ENCODE measurements around the gene UGGT2. TPM values are rescaled to one million over a fixed set of nuclear protein-coding genes. Genes with fewer than 3 reads are reported as not detected.

Gene UGGT2
- total and polyA plus RNA-seq, 9 of the 15 experiments (the other 6 are each of a cell fraction or from before 2014, with no cell fraction given), result 3.5 to 24.5 (median 18.3) TPM

DNA sequence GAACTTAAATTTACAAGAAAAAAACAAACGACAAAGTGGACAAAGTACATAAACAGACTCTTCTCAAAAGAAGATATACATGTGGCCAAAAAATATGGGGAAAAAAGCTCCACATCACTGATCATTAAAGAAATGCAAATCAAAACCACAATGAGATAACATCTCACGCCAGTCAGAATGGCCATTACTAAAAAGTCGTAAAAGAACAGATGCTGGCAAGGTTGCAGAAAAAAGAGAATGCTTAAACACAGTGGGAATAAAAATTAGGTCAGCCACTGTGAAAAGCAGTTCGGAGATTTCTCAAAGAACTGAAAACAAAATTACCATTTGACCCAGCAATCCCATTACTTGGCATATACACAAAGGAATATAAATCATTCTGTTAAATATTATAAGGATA lies 132.7 kb downstream of the UGGT2 start:
- intact Hi-C loops (cut with micrococcal nuclease) (no loop called here), in situ Hi-C loops (cut with MboI) (no loop called here)
- Histone ChIP-seq H3K9me3 (replicated peaks; ENCODE audit: control insufficient read depth, insufficient read depth, low read depth, low read length) (no peaks in the 10 kb centered on the region), H3K4me1 (replicated peaks in 1 of 2; ENCODE audit: control insufficient read depth in 2 of 2, insufficient read depth in 2 of 2, low read length in 2 of 2) (no peaks in the 10 kb centered on the region), H3K4me3 (no peak overlapping the region), H3K27ac (ENCODE audit: extremely low read depth, low read depth, low read length) (no peak overlapping the region), H3K4me2 (ENCODE audit: insufficient read depth, low read length) (no peak overlapping the region), H3K9me1 (ENCODE audit: control insufficient read depth, insufficient read depth, low read length) (no peaks in the 10 kb centered on the region), H4K20me1 (replicated peaks; ENCODE audit: control insufficient read depth, insufficient read depth, low read length) (no peaks in the 10 kb centered on the region), H3K79me2 (ENCODE audit: control insufficient read depth, insufficient read depth, low read length) (no peaks in the 10 kb centered on the region), H3K27me3 (ENCODE audit: control insufficient read depth in 2 of 2, insufficient read depth in 2 of 2, low read length in 2 of 2) (no peaks in the 10 kb centered on the region), H3K9ac (ENCODE audit: insufficient read depth in 1 of 2, low read depth in 2 of 2, low read length in 2 of 2) (no peak overlapping the region), H3K36me3 (ENCODE audit: control insufficient read depth, insufficient read depth, low read length) (peaks cover 7% of the 10 kb centered on the region; the same call in 2 of the 3 replicates), H2AFZ (ENCODE audit: low read depth, low read length) (no peak overlapping the region)
- no peak for DNase-seq (ENCODE audit: extremely low read depth in 1 of 4, low spot score in 3 of 4)
- no peak for FAIRE-seq
- BruUV-seq (replicated peaks), result no TSS peak
- ChIA-PET CTCF (ENCODE audit: low intra/inter-chr PET ratio) (no interaction called here), POLR2A (no interaction called here)
- ATAC-seq, result no peak
- WGBS (ENCODE audit: insufficient coverage, low coverage, missing lambda C conversion rate), result 84% methylated on average over 4 of the region's 4 CpGs
- TF ChIP-seq, protein P1, sequence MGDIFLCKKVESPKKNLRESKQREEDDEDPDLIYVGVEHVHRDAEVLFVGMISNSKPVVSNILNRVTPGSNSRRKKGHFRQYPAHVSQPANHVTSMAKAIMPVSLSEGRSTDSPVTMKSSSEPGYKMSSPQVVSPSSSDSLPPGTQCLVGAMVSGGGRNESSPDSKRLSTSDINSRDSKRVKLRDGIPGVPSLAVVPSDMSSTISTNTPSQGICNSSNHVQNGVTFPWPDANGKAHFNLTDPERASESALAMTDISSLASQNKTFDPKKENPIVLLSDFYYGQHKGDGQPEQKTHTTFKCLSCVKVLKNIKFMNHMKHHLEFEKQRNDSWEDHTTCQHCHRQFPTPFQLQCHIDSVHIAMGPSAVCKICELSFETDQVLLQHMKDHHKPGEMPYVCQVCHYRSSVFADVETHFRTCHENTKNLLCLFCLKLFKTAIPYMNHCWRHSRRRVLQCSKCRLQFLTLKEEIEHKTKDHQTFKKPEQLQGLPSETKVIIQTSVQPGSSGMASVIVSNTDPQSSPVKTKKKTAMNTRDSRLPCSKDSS (IDR thresholded peaks at IDR 0.05; ENCODE audit: low read depth, partially characterized antibody), result no peak
- TF ChIP-seq ZNF561 (CRISPR knock-in tag; conservative IDR thresholded peaks at IDR 0.05) (no peak), SREBF2 (CRISPR knock-in tag; IDR thresholded peaks at IDR 0.05) (no peak), ZNF134 (CRISPR knock-in tag; conservative IDR thresholded peaks at IDR 0.05) (no peak), ZNF282 (CRISPR knock-in tag; IDR thresholded peaks at IDR 0.05) (no peak), ZNF121 (CRISPR knock-in tag; conservative IDR thresholded peaks at IDR 0.05) (no peak)
- TF ChIP-seq, protein P2, sequence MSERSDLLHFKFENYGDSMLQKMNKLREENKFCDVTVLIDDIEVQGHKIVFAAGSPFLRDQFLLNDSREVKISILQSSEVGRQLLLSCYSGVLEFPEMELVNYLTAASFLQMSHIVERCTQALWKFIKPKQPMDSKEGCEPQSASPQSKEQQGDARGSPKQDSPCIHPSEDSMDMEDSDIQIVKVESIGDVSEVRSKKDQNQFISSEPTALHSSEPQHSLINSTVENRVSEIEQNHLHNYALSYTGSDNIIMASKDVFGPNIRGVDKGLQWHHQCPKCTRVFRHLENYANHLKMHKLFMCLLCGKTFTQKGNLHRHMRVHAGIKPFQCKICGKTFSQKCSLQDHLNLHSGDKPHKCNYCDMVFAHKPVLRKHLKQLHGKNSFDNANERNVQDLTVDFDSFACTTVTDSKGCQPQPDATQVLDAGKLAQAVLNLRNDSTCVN (CRISPR knock-in tag; IDR thresholded peaks at IDR 0.05), result no peak
- TF ChIP-seq, protein P3, sequence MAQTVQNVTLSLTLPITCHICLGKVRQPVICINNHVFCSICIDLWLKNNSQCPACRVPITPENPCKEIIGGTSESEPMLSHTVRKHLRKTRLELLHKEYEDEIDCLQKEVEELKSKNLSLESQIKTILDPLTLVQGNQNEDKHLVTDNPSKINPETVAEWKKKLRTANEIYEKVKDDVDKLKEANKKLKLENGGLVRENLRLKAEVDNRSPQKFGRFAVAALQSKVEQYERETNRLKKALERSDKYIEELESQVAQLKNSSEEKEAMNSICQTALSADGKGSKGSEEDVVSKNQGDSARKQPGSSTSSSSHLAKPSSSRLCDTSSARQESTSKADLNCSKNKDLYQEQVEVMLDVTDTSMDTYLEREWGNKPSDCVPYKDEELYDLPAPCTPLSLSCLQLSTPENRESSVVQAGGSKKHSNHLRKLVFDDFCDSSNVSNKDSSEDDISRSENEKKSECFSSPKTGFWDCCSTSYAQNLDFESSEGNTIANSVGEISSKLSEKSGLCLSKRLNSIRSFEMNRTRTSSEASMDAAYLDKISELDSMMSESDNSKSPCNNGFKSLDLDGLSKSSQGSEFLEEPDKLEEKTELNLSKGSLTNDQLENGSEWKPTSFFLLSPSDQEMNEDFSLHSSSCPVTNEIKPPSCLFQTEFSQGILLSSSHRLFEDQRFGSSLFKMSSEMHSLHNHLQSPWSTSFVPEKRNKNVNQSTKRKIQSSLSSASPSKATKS (CRISPR knock-in tag; IDR thresholded peaks at IDR 0.05), result no peak
- TF ChIP-seq, protein P4, sequence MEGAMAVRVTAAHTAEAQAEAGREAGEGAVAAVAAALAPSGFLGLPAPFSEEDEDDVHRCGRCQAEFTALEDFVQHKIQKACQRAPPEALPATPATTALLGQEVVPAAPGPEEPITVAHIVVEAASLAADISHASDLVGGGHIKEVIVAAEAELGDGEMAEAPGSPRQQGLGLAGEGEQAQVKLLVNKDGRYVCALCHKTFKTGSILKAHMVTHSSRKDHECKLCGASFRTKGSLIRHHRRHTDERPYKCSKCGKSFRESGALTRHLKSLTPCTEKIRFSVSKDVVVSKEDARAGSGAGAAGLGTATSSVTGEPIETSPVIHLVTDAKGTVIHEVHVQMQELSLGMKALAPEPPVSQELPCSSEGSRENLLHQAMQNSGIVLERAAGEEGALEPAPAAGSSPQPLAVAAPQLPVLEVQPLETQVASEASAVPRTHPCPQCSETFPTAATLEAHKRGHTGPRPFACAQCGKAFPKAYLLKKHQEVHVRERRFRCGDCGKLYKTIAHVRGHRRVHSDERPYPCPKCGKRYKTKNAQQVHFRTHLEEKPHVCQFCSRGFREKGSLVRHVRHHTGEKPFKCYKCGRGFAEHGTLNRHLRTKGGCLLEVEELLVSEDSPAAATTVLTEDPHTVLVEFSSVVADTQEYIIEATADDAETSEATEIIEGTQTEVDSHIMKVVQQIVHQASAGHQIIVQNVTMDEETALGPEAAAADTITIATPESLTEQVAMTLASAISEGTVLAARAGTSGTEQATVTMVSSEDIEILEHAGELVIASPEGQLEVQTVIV (CRISPR knock-in tag; IDR thresholded peaks at IDR 0.05; ENCODE audit: borderline replicate concordance), result no peak
- TF ChIP-seq, protein P5, sequence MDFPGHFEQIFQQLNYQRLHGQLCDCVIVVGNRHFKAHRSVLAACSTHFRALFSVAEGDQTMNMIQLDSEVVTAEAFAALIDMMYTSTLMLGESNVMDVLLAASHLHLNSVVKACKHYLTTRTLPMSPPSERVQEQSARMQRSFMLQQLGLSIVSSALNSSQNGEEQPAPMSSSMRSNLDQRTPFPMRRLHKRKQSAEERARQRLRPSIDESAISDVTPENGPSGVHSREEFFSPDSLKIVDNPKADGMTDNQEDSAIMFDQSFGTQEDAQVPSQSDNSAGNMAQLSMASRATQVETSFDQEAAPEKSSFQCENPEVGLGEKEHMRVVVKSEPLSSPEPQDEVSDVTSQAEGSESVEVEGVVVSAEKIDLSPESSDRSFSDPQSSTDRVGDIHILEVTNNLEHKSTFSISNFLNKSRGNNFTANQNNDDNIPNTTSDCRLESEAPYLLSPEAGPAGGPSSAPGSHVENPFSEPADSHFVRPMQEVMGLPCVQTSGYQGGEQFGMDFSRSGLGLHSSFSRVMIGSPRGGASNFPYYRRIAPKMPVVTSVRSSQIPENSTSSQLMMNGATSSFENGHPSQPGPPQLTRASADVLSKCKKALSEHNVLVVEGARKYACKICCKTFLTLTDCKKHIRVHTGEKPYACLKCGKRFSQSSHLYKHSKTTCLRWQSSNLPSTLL (IDR thresholded peaks at IDR 0.05), result no peak
